ENCODE measurements around the gene STX1B.
"Not testable (repeated sequence)": the region's sequence is repeated elsewhere in the genome, so short reads cannot be mapped to it uniquely, and the experiment has no call there.

The STX1B gene

DNA sequence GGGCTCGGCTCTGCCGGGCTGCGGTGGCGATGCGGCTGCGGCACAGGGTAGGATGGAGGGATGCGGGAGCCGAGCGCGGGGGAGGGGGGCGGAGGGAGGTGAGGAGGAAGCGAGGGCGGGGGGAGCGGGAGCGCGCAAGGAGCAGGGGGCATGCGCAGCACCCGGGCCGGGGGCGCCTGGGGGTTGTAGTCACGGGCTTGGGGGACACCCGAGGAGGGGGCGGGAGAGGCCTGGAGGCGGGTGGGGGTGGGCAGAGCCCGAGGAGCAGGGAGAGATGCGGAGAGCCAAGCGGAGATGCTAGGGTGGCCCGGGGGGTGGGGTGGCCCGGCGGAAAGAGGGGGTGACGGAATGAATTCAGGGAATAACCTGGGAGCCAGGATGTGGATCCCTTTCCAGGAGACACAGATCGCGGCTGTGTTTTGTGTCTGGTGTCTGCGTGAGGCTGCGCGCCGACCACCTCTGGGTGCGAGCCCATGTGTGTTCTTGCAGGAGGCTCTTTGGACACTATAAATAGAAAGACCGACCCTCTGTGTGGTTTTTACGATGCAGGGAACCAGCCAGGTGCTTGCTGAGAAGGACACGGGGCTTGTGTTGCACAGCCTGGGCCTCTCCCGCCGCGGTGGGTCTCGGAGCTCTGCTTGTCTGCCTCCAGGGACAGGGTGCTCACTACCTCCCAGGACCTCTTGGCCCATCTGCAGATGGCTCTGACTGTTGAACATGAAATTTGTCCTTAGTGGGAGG, at the start of gene STX1B:
Gene STX1B, minus strand, starts transcription at position 54 of the 741 bp plus-strand sequence. CDS start 242 bp downstream, outside the sequence.
- DNase-seq = no peak

DNA sequence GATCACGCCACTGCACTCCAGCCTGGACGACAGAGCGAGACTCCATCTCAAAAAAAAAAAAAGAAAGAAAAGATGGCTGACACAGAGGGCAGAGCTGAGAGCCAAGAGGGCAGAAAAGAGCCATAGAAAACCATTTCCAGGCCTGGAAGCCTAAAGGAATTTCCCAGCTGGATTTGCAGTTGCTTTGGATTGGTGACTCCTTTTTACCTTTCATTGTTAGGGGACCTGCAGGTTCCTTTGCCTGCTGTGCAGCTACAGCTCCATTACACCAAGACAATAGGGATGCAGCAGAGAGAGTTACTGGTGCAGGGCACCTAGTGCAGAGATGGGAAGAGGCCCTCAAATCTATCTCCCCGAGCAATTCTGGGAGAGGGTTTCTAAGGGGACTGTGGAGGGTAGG, 45.2 kb upstream of the STX1B start:
- no peak for DNase-seq

DNA sequence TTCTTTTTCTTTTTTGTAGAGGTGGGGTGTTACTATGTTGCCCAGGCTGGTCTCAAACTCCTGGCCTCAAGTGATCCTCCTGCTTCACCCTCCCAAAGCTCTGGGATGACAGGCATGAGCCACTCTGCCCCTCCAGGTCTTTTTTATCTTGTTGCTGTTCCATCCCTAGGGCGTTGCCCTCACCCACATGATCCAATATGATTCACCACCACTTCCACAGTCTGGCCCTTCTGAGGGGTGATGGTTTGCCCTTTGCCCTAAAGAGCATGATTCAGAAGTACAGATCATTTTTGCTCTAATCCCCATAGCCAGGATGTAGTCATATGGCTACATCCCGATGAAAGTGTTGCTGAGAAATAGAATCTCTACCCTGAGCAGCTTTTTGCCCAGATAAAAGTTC, 41.7 kb upstream of the STX1B start:
- peak; percentile 99 for DNase-seq

DNA sequence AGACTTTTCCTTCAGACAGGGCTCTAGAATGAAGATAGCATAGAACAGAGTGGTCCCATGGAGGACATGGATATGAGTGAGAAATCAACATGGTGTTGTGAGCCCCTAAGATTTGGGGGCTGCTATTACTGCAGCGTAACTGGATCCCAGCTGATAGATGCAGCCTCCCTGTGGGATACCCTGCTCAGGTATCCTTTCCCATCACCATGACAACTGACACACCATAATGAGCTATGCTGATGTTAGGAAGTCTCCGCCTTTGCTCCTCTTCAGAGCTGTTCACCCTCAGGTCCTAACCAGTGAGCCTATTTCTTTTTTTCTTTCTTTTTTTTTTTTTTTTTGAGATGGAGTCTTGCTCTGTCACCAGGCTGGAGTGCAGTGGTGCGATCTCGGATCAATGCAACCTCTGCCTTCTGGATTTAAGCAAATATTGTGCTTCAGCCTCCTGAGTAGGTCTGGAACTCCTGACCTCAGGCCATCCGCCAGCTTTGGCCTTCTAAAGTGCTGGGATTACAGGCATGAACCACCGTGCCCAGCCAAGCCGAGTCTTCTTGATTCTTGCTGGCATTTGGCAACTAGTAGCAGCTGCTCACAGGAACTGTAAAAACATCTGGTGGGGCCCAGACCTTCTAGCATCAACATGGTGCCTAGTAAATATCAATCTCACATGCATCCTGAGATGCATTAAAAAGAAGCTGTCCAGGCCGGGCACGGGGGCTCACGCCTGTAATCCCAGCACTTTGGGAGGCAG, 40.0 kb upstream of the STX1B start:
- no peak for DNase-seq

DNA sequence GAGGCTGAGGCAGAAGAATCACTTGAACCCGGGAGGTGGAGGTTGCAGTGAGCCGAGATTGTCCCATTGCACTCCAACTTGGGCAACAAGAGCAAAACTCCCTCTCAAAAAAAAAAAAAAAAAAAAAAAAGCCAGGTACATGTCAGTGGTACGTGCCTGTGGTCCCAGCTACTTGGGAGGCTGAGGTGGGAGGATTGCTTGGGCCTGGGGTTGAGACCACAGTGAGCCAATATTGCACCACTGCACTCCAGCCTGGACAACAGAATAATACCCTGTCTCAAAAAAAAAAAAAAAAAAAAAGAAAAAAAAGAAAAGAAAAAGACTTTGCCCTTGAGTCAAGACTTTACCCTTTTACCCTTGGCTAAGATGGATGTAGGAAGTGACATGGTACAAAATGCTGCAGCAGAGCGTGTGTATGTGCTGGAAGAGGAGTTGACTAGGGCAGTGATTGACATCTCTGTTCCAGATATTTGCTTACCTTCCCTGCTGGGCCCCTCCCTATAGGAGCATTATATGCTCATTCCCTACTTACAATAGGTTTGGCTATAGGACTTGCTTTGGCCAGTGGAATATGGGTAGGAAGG, 33.6 kb upstream of the STX1B start:
- DNase-seq = no peak

DNA sequence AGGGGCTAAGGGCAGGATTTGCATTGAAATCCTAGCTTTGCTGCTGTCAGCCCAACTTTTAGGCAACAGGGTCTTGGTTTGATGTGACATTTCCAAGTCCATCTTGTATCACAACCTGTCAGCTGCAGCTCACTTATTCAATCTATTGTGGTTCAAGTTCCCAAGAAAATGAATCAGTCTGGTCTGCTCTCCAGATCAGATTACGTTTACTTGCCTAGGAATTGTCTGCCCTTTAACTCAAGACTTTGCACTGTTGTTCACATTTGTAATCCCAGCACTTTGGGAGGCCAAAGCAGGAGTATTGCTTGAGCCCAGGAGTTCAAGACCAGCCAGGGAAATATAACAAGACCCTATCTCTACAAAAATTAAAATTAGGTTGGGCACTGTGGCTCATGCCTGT, 32.9 kb upstream of the STX1B start:
- DNase-seq = no peak

DNA sequence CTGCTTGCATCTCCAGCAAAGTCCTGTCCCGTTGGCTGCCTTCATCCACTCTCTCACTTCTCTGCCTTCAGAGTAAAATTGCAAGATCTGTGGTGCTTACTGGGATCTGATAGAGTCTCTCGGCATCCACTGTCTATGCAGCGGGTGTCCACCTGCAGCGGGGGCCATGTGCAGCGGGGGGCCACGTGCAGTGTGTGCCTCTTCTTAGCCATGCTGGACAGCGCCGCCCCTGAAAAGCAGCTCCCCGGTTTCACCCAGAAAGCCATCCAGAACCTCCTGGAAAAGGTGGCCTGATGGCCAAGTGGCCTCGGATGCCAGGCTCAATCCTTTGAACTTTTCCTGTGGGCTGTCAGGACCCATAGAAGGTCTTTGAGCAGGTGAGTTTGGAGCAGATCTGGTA, 32.4 kb upstream of the STX1B start:
- no peak for DNase-seq

DNA sequence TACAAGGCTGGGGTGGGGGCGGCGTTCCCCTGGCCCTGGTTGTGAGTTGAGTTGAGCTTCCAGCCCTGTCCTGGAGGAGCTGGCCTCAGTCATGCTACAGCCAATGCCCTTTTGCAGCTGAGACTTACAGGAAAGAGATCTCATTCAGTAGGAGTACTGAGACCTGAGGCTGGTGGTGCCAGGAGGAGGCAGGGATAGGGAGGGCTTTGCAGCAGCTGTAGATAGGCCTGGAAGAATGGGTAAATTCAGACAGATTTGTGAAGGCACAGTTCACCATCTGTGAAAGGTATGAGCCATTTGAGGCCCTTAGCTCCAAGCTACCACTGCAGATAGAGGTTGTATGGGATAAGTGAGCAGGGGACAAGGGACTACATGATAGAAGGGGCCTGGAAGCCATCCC, 28.6 kb upstream of the STX1B start:
- DNase-seq = no peak

DNA sequence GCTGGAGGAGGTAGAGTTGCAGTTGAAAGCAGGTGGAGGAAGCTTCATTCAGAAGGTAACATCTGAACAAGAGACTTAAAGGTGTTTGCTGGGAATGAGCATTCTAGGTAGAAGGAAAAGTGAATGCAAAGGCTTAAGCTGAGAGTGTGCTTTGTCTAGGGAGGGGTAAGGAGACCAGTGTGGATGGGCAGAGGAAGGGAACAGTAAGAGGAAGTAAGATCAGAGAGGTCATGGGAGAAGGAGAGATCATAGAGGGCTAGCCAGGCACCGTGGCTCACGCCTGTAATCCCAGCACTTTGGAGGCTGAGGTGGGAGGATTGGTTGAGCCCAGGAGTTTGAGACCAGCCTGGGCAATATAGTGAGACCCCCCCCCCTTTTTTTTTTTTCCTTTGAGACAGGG, 26.3 kb upstream of the STX1B start:
- no peak for DNase-seq

DNA sequence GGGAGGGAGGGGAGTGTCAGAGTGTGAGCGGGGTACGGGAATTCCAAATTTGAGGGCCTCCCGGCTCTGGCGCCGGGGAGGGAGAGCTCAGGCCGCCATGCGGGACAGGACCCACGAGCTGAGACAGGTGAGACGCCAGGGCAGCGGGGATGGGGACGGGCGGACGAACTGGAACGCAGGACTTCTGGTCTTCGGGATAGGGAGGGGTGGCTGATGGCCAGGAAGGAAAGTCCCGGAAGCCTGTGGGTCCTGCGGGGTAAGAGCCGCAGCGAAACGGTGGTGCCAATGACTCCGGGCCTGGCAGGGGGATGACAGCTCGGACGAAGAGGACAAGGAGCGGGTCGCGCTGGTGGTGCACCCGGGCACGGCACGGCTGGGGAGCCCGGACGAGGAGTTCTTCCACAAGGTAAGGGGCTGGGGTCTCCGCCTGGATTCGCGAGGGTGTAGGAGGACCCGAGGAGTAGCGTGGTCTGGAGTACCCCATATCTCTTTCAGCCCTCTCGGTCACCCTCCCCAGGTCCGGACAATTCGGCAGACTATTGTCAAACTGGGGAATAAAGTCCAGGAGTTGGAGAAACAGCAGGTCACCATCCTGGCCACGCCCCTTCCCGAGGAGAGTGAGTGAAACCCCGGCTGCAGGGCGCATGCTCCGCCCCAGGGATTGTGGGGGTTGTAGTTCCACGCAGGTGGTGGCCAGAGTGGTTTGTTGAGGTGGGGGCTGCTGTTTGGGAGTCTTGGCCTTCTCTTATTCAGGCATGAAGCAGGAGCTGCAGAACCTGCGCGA, 23.5 kb upstream of the STX1B start:
- DNase-seq = peak; percentile 73

DNA sequence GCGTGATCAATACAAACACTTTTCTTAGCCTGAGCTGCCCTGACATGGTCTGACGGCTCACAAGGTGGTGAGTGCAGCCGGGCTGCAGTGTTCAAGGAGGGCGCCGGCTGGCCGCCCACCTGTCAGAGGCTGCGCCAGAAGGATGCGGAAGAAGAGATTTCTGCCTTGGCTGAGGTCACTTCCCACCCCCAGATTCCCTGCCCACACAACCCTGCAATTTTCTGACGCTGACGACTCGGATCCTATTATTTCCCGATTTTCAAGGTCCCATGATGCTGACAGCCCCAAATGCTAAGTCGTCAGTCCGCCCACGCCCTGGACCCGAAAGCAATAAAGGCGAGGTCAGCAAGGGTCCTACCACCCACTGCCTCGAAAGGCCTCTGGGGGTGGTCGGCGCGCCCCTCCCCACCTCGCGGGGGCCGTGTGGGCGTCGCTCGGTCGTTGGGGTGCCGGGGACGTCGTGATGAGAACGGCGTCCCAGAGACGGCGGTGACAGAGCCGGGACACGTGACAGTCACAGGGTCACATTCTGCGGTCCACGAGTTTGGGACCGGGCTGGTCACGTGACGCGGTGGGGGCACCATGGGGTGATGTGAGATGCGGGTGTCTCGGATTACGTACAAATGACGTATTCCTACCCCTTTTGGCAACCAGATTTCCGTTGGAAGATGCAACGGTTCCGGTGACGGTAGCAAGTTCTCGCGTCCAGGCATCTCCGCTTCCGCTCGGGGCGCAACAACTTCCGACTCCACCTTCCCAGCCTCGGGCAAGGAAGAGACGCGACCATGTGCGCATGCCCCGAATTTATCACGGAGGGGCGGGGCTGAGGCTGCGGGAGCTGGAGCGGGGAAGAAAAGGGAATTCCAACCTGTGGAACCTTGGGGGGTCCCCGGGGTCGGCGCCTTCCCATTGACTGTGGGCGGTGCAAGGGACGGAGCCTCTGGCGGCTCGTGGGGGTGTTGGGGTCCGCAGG, 22.6 kb upstream of the STX1B start, which contains the start of gene STX4:
Gene STX4, plus strand, starts transcription at position 823 of the 973 bp plus-strand sequence. CDS start 248 bp downstream, outside the sequence.
- DNase-seq = peak; percentile 99

DNA sequence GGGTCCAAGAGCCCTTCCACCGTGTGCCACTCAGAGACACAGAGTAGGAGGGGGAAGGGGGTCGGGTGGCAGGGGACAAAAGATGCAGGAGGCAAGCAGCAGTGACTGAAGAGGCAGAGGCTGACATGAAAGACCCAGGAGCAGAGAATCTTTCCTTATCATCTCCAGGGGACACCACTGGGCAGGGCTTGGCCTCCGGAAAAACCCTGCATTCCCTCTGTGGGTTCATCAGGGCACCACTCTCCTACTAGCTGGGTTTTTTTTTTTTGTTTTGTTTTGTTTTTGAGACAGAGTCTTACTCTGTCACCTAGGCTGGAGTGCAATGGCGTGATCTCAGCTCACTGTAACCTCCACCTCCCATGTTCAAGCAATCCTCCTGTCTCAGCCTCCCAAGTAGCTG, 20.8 kb upstream of the STX1B start:
- DNase-seq = no peak

DNA sequence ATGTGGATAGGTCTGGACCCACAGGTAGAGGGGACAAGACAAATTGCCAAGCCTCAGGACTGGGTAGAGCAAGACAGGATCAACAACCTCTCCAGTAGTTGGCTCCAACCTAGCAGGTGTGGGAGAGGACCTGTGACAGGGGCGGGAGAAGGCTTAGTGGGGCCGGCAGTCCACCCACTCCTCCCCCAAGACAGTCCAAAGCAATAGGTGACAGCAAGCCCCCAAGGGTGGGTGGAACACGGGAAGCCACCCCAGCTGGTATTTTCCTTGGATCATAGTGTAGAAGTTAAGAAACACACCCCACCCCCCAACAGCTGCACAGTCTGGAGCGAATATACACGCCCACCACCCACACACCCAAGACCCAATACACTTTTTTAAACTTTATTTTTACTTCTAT, 18.8 kb upstream of the STX1B start:
- no peak for DNase-seq

DNA sequence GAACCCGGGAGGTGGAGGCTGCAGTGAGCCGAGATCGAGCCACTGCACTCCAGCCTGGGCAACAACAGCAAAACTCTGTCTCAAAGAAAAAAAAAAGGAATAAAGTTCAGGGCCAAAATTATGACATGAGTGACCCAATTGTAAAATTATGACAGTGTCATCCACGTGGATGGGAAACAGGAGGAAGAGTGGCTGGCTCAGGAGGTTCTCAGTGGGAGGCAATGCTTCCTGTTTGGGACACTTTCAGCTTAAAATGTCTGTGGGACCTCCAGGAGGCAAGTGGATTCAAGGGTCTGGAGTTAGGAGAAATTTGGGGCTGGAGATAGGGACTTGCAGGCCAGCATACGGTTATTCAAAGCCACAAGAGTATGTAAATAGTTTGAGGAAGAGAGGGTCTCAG, 14.9 kb upstream of the STX1B start:
- no peak for DNase-seq

DNA sequence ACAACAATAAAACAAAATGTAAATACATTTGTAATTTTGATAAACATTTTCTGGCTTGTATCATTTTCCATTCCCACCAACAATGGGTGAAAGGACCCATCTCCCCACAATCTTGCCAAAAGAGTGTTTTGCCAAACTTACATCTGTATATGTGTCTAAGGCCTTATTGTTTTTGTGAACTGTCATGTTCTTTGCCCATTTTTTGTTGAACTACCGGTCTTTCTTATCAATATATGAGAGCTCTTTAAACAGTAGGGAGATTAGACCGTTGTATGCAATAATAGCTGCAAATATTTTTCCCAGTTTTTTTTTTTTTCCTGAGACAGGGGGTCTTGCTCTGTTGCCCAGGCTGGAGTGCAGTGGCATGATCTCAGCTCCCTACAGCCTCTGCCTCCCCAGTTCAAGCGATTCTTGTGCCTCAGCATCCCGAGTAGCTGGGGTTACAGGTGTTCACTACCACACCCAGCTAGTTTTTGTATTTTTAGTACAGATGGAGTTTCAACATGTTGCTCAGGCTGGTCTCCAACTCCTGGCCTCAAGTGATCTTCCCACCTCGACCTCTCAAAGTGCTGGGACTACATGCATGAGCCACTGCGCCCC, 13.3 kb upstream of the STX1B start:
- no peak for DNase-seq

DNA sequence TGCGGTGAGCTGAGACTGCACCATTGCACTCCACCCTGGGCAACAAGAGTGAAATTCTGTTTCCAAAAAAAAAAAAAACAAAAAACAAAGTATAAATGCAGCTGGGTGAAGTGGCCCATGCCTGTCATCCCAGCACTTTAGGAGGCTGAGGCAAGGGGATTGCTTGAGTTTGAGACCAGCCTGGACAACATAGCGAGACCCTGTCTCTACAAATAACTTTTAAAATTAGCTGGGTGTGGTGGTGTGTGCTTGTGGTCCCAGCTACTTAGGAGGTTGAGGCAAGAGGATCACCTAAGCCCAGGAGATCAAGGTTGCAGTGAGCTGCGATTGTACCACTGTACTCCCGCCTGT, 12.8 kb upstream of the STX1B start:
- no peak for DNase-seq

DNA sequence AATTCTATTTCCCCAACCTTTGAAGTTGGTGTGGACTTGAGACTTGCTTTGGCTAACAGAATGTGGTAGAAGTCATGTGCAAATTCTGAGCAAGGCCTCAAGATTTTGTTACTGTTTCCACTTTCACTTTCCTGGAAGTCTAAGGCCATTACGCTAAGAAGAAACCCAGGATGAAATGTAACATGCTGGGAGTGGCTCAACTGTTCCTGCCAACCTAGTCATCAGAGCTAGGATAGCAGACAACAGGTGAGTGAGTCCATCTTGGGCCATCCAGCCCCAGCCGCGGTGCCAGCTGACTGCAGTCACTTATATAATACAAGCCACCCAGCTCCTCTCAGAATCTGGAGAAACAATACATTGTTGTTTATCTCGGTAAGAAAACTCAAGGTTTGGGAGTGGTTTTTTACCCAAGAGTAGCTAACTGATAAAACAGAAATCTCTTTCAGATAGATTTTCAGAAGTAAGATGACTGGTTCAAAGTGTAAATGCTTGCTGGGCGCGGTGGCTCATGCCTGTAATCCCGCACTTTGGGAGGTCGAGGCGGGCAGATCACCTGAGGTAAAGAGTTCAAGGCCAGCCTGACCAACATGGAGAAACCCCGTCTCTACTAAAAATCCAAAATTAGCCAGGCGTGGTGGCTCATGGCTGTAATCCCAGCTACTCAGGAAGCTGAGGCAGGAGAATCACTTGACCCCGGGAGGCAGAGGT, 12.3 kb upstream of the STX1B start:
- DNase-seq = no peak

DNA sequence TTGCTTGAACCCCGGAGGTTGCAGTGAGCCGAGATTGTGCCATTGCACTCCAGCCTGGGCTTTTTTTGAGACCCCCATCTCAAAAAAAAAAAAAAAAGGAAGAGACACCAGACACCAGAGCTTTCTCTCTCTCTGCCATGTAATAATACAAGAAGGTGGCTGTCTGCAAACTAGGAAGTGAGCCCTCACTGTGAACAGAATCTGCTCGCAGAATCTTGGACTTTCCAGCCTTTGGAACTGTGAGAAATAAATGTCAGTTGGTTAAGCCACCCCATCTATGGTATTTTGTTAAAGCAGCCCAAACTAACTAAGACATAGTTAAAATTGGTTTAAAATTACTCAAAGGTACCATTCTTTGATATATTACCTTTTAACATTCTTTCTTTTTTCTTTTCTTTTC, 10.1 kb upstream of the STX1B start:
- no peak for DNase-seq

DNA sequence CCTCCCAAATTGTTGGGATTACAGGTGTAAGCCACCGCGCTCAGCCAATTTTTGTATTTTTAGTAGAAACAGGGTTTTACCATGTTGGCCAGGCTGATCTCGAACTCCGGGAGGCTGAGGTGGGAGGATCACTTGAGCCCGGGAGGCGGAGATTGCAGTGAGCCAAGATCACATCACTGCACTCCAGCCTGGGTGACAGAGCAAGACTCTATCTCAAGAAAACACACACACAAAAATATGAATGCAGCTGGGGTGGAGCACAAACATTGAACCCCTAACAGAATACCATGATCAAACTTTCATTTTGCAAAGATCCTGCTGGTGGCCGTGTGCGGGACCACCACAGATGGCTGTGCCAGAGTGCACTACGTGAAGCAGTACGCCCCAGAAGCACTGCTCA, 7.3 kb upstream of the STX1B start:
- DNase-seq = not testable (repeated sequence)

DNA sequence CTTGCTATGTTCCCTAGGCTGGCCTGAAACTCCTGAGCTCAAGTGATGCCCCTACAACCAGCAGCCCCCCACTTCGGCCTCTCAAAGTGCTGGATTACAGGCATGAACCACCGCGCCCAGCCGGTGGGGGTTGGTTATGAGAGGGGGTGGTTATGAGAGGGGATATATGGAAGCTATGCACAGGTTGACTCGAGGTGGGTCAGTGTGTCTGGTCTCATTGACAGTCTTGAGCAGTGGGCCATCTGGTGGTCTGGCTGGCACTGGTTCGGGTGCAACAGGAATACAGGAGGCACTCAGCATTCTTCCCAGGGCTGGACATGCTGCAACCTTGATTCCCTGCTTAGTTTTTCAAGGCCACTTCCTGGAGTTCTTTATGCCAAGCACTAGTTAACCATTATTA, 5.6 kb upstream of the STX1B start:
- DNase-seq = no peak

DNA sequence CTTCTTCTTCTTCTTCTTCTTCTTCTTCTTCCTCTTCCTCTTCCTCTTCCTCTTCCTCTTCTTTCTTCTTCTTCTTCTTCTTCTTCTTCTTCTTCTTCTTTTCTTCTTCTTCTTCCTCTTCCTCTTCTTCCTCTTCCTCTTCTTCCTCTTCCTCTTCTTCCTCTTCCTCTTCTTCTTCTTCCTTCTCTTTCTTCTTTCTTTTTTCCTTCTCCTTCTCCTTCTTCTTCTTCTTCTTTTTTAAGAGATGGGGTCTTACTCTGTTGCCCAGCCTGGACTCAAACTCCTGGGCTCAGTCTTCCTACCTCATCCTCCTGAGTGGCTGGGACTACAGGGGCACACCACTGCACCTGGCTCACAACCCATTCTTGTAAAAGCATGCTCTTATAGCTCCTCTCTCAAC, 2.9 kb upstream of the STX1B start:
- DNase-seq = not testable (repeated sequence)

Measured in HCEC 1CT (cell line).